Activated CD8-positive, alpha-beta T cell treated with anti-CD3 and anti-CD28 coated beads for 36 hours (primary cell): ENCODE data around the gene BTN1A1. TPM values are rescaled to one million over a fixed set of nuclear protein-coding genes. Genes with fewer than 3 reads are reported as not detected.
A peak's percentile ranks its signal among the peaks of the same experiment; 100 is the strongest.

Experiments
- ATAC-seq: fragments of 200-7000 bp; cut with Tn5 transposase; one replicate; pipeline ENCODE4 v1.10.0; 2021; ENCODE audit warnings: mild to moderate bottlenecking, moderate library complexity
- CTCF ChIA-PET: fragments of 350-600 bp; sonication (Branson Sonifier 250); formaldehyde crosslinking; loops from one replicate; lab custom pipeline; 2021; ENCODE audit warnings: antibody characterized with exemption; lab: Charles Lee
- POLR2A ChIA-PET: fragments of 350-600 bp; sonication (Branson Sonifier 250); formaldehyde crosslinking; loops from one replicate; lab custom pipeline; 2021; ENCODE audit warnings: antibody characterized with exemption; lab: Charles Lee
- DNase-seq: peaks from one replicate; pipeline ENCODE4 v3.0.0-alpha.2; 2020
- H3K27ac Mint-ChIP-seq: one replicate; pipeline ENCODE4 v1.8.0; 2021; ENCODE audit warnings: mild to moderate bottlenecking, mixed read lengths
- H3K27me3 Mint-ChIP-seq: one replicate; pipeline ENCODE4 v1.8.0; 2021; ENCODE audit warnings: mixed read lengths
- H3K36me3 Mint-ChIP-seq: one replicate; pipeline ENCODE4 v1.8.0; 2021; ENCODE audit warnings: low read depth, mixed read lengths
- H3K4me1 Mint-ChIP-seq: one replicate; pipeline ENCODE4 v1.8.0; 2021; ENCODE audit warnings: low read depth, mixed read lengths
- H3K4me3 Mint-ChIP-seq: one replicate; pipeline ENCODE4 v1.8.0; 2021; ENCODE audit warnings: mild to moderate bottlenecking, moderate library complexity, mixed read lengths
- H3K9me3 Mint-ChIP-seq: one replicate; pipeline ENCODE4 v1.8.0; 2021; ENCODE audit warnings: mixed read lengths
- intact Hi-C: fragments of 100-400 bp; cut with micrococcal nuclease; formaldehyde crosslinking; loops from one replicate; pipeline ENCODE4 v1.10.0; 2022
- total RNA-seq, 2 experiments: library from RNA; stranded (reverse); gene quantifications; one replicate each; pipeline ENCODE4 v1.2.3, GENCODE V29; 2021
- TF ChIP-seq, protein P1 (sequence below): fragments of 200-600 bp; IDR thresholded peaks from one replicate; pipeline ENCODE4 v1.8.0; 2022; ENCODE audit warnings: antibody characterized with exemption, mild to moderate bottlenecking

The BTN1A1 gene
- total RNA-seq, 2 experiments from 2014 or later, result 0.11 TPM; not detected in 1

DNA sequence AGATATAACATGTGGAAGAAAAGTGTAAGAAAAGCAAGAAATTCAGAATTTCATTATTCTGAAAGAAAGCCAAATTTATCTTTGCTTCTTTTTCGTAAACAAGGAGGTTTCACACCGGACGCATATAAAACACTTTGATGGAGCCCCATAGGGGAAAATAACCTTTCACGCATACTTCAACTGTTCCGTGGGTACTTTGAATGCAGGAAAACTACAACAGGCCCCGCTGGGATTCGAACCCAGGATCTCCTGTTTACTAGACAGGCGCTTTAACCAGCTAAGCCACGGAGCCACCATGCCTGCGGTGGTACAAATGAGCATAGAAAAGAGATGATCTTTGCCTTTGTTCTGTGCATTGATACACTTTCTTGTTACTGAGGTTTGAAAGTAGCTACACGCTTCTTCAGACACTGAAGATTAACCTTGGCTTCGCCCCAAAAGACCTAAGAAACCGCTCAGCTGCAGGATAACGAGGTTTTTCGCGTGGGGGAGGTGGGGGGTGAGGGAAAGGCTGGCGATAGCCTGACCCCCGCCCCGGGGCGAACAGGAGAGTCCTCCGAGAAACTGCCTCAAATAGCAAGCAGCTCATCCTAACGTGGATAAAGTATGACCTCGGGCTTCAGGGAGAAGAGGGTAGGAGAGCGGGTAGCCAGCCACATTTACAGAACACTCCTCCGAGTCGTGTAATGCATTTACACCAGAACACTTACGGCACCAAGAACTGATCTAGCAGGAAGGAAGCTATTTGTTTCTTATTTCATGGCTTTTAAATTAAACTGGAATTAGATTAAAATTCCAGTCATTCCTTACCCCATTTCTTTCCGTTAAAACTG, 32.8 kb downstream of the BTN1A1 start:
- H3K4me3 Mint-ChIP-seq, result peak overlapping the region; percentile 86
- DNase-seq (peak; percentile 97), ATAC-seq (peak; percentile 41)
- H3K4me1 Mint-ChIP-seq, result peaks cover 42% of the 10 kb centered on the region
- ChIA-PET CTCF (interaction anchor here (0.7 to 1.7 kb wide), 7 partner anchors 10 to 192 kb away, joined by 3 to 7 read pairs (median 3); no protein-coding TSS in a partner anchor), POLR2A (interaction anchor here (0.6 to 1.8 kb wide), 6 partner anchors 12 to 260 kb away, joined by 3 to 9 read pairs (median 4); a partner anchor contains a TSS)
- H3K27me3 Mint-ChIP-seq, result peaks cover 1% of the 10 kb centered on the region
- TF ChIP-seq, protein P1, sequence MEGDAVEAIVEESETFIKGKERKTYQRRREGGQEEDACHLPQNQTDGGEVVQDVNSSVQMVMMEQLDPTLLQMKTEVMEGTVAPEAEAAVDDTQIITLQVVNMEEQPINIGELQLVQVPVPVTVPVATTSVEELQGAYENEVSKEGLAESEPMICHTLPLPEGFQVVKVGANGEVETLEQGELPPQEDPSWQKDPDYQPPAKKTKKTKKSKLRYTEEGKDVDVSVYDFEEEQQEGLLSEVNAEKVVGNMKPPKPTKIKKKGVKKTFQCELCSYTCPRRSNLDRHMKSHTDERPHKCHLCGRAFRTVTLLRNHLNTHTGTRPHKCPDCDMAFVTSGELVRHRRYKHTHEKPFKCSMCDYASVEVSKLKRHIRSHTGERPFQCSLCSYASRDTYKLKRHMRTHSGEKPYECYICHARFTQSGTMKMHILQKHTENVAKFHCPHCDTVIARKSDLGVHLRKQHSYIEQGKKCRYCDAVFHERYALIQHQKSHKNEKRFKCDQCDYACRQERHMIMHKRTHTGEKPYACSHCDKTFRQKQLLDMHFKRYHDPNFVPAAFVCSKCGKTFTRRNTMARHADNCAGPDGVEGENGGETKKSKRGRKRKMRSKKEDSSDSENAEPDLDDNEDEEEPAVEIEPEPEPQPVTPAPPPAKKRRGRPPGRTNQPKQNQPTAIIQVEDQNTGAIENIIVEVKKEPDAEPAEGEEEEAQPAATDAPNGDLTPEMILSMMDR, result no peak
- H3K36me3 Mint-ChIP-seq, result peaks cover 5% of the 10 kb centered on the region
- H3K27ac Mint-ChIP-seq, result peak overlapping the region; percentile 88
- intact Hi-C loops, result loop anchor here (5.0 kb wide), 1 partner anchor 61 kb away; no protein-coding TSS in a partner anchor
- H3K9me3 Mint-ChIP-seq, result no peaks in the 10 kb centered on the region

DNA sequence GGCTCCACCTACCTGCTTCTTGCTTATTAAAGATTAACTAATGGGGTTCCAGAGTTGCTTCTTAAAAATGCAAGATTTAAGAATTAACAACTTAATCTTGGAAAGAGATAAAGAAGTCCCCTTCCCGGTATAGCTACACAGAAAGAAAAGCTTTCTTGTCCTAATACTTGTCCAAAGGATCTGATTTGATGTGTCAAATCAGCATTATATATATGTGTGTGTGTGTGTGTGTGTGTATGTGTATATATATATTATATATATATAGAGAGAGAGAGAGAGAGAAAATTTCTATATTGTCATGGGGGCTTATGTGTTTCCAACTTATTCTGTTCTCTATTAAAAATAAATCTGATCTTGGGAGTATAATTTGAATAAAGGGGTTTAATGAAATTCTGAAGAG, 33.4 kb downstream of the BTN1A1 start:
- peaks cover 39% of the 10 kb centered on the region for H3K4me1 Mint-ChIP-seq
- POLR2A ChIA-PET, result interaction anchor here (0.6 to 1.8 kb wide), 5 partner anchors 12 to 261 kb away, joined by 3 to 9 read pairs (median 5); a partner anchor contains a TSS
- H3K36me3 Mint-ChIP-seq, result peaks cover 6% of the 10 kb centered on the region
- ATAC-seq, result no peak
- peak overlapping the region; percentile 88 for H3K27ac Mint-ChIP-seq
- CTCF ChIA-PET, result interaction anchor here (0.7 to 1.7 kb wide), 6 partner anchors 11 to 193 kb away, joined by 3 to 7 read pairs (median 4); no protein-coding TSS in a partner anchor
- peak overlapping the region; percentile 86 for H3K4me3 Mint-ChIP-seq
- no peaks in the 10 kb centered on the region for H3K9me3 Mint-ChIP-seq
- no peak for DNase-seq
- H3K27me3 Mint-ChIP-seq, result peaks cover 1% of the 10 kb centered on the region
- TF ChIP-seq, protein P1, result no peak
- intact Hi-C loops, result loop anchor here (5.0 kb wide), 1 partner anchor 61 kb away; no protein-coding TSS in a partner anchor

DNA sequence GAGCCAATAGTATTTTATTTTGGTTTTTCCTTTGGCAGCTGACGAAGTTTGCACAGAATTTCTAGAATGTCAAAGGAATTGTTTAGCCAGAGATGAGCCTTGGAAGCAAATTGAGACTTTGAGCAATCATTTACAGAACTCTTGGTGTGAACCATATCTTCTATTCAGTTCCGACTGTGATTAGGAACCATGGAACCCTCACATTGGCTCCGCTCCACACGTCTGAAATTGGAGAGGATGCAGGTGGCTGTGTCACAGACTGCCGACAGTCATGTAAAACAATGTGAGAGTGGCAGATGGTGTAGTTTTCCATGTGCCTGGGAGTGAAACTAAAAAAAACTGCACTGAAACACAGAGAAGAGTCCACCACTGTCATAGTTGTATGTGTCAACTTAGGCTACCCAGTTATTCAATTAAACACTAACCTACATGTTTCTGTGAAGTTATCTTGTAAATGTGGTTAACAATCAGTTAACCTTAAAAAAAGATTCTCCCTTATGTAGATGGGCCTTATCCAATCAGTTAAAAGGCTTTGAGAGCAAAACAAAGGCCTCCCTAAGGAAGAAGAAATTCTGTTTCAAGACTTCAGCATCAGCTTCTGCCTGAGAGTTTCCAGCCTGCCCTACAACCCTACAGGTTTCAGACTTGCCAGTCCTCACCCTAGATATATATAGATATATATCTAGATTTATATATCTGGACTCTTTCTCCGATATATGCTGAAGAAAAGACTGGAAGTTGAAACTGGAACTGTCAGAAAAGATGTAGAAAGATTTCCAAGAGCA, 34.8 kb downstream of the BTN1A1 start:
- H3K4me3 Mint-ChIP-seq, result no peak overlapping the region
- TF ChIP-seq, protein P1, result no peak
- H3K9me3 Mint-ChIP-seq, result no peaks in the 10 kb centered on the region
- H3K27me3 Mint-ChIP-seq, result peaks cover 1% of the 10 kb centered on the region
- POLR2A ChIA-PET, result interaction anchor here (0.9 to 3.6 kb wide), 4 partner anchors 7 to 599 kb away, joined by 3 to 27 read pairs (median 4); no protein-coding TSS in a partner anchor
- intact Hi-C loops, result loop anchor here (5.0 kb wide), 1 partner anchor 63 kb away; no protein-coding TSS in a partner anchor
- DNase-seq (no peak), ATAC-seq (no peak)
- peaks cover 45% of the 10 kb centered on the region for H3K4me1 Mint-ChIP-seq
- peak overlapping the region; percentile 37 for H3K27ac Mint-ChIP-seq
- H3K36me3 Mint-ChIP-seq, result peaks cover 15% of the 10 kb centered on the region
- CTCF ChIA-PET, result no interaction called here

DNA sequence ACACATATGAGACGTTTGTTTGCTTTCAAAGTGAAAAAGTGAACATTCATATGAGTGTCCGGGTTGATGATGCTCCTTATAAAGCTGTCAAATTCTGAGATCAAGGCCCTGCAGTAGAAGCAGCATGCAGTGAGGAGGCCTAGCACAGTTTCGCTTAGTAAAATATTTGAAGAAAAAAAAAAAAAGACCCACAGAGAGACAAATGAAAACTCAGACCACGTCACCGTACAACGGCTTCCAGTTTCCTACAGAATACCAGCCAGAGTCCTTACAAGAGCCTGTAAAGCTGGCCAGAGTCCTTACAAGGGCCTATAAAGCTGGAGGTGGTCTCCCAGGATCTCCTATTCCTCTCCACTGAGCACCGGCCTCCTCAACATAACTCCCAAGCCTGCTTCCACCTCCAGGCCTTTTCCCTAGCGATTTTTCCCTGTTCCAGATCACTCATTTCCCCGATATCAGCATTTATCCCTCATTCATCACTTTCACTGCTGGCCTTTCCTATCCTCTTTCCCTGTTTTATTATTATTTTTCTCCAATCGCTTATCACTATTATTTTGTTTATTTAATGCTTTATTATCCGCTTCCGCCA, 36.6 kb downstream of the BTN1A1 start:
- peaks cover 29% of the 10 kb centered on the region for H3K36me3 Mint-ChIP-seq
- CTCF ChIA-PET, result interaction anchor here (0.6 to 2.2 kb wide), 6 partner anchors 16 to 215 kb away, joined by 3 to 17 read pairs (median 3); no protein-coding TSS in a partner anchor
- H3K4me3 Mint-ChIP-seq, result peak overlapping the region; percentile 95
- H3K9me3 Mint-ChIP-seq, result no peaks in the 10 kb centered on the region
- DNase-seq, result peak; percentile 79
- H3K27me3 Mint-ChIP-seq, result peaks cover 1% of the 10 kb centered on the region
- H3K27ac Mint-ChIP-seq, result peak overlapping the region; percentile 99
- intact Hi-C loops, result loop anchor here (2.0 kb wide), 1 partner anchor 16 kb away; no protein-coding TSS in a partner anchor
- TF ChIP-seq, protein P1, result no peak
- POLR2A ChIA-PET, result interaction anchor here (0.6 to 3.6 kb wide), 20 partner anchors 11 to 593 kb away, joined by 3 to 27 read pairs (median 4); partner anchors contain the start of gene BTN3A3
- H3K4me1 Mint-ChIP-seq, result peaks cover 54% of the 10 kb centered on the region
- ATAC-seq, result peak; percentile 25
